OCI-LY3 (cell line): Measurements from ENCODE around the gene GM2A.

Experiments used
- H2AFZ ChIP-seq: fragments of 200-600, 300-600 bp; shearing (Covaris generic); 2 replicates; pipeline ENCODE4 v1.6.0; 2014; ENCODE audit warnings: antibody characterized with exemption, low read depth, low read length
- H3K27ac ChIP-seq: fragments of 200-600, 300-600 bp; sonication (generic); 2 replicates; pipeline ENCODE4 v1.5.1; 2014; ENCODE audit warnings: mild to moderate bottlenecking, low read length, moderate library complexity, mixed read lengths
- H3K27me3 ChIP-seq: fragments of 200-600, 300-600 bp; sonication (generic); 2 replicates; pipeline ENCODE4 v1.6.1; 2014; ENCODE audit warnings: low read depth, low read length, mixed read lengths
- H3K36me3 ChIP-seq: fragments of 200-600, 300-600 bp; sonication (generic); replicated peaks from 2 replicates; pipeline ENCODE3; 2014; ENCODE audit warnings: low read depth, low read length, mixed read lengths
- H3K4me1 ChIP-seq: fragments of 300-600, 200-600 bp; sonication (generic); 2 replicates; pipeline ENCODE4 v1.6.1; 2014; ENCODE audit warnings: low read length, mixed read lengths
- H3K4me2 ChIP-seq: fragments of 200-600, 300-600 bp; sonication (generic); 2 replicates; pipeline ENCODE4 v1.6.1; 2014; ENCODE audit warnings: low read length, mixed read lengths
- H3K4me3 ChIP-seq: fragments of 300-600, 200-600 bp; sonication (generic); 2 replicates; pipeline ENCODE4 v1.5.1; 2014; ENCODE audit warnings: antibody characterized with exemption, mild to moderate bottlenecking, low read length, moderate library complexity
- H3K79me2 ChIP-seq: fragments of 300-600, 200-600 bp; shearing (Covaris generic); 2 replicates; pipeline ENCODE4 v1.6.1; 2014; ENCODE audit warnings: mild to moderate bottlenecking, low read length, mixed read lengths
- H3K9ac ChIP-seq: fragments of 300-600, 200-600 bp; shearing (Covaris generic); 2 replicates; pipeline ENCODE4 v1.6.0; 2014; ENCODE audit warnings: mild to moderate bottlenecking, low read length, moderate library complexity
- H3K9me3 ChIP-seq: fragments of 200-600, 300-600 bp; shearing (Covaris generic); 2 replicates; pipeline ENCODE4 v1.6.1; 2014; ENCODE audit warnings: low read length, mixed read lengths; ENCODE audit not compliant: insufficient read depth
- H4K20me1 ChIP-seq: fragments of 200-600, 300-600 bp; sonication (generic); 2 replicates; pipeline ENCODE4 v1.6.1; 2016; ENCODE audit warnings: low read length, mixed read lengths; ENCODE audit not compliant: insufficient read depth
- CTCF ChIP-seq: fragments of 200-600, 300-600 bp; sonication (generic); IDR thresholded peaks from 2 replicates; pipeline ENCODE4 v1.5.1; 2014; ENCODE audit warnings: antibody characterized with exemption, low read length, low read depth
- EZH2phosphoT487 ChIP-seq: fragments of 200-600 bp; shearing (Covaris generic); IDR thresholded peaks from 2 replicates; pipeline ENCODE4 v1.6.1; 2018; ENCODE audit warnings: antibody characterized with exemption, mixed run types, low read depth

Gene GM2A

GRCh38 chr5:151278845-151279244 lies 25.9 kb downstream of the GM2A start:
- H2AFZ ChIP-seq = no peak overlapping the region
- no peaks in the 10 kb centered on the region for H3K9me3 ChIP-seq
- no peak for TF ChIP-seq EZH2phosphoT487
- no peak for TF ChIP-seq CTCF
- H3K36me3 ChIP-seq = no peaks in the 10 kb centered on the region
- H3K27me3 ChIP-seq = no peaks in the 10 kb centered on the region
- H3K4me2 ChIP-seq = no peak overlapping the region
- H4K20me1 ChIP-seq = no peaks in the 10 kb centered on the region
- no peaks in the 10 kb centered on the region for H3K79me2 ChIP-seq
- no peak overlapping the region for H3K9ac ChIP-seq
- no peak overlapping the region for H3K4me3 ChIP-seq
- H3K27ac ChIP-seq = no peak overlapping the region
- H3K4me1 ChIP-seq = no peaks in the 10 kb centered on the region

- Histone ChIP-seq H3K4me2 (no peak overlapping the region), H2AFZ (no peak overlapping the region), H3K79me2 (no peaks in the 10 kb centered on the region), H4K20me1 (no peaks in the 10 kb centered on the region), H3K36me3 (no peaks in the 10 kb centered on the region), H3K4me1 (no peaks in the 10 kb centered on the region), H3K27ac (no peak overlapping the region), H3K9me3 (no peaks in the 10 kb centered on the region), H3K4me3 (no peak overlapping the region), H3K27me3 (no peaks in the 10 kb centered on the region), H3K9ac (no peak overlapping the region)
- TF ChIP-seq EZH2phosphoT487 (no peak), CTCF (no peak)
Observed at GRCh38 chr5:151280443-151280842, 27.5 kb downstream of the GM2A start.

- H3K79me2 ChIP-seq = no peaks in the 10 kb centered on the region
- TF ChIP-seq EZH2phosphoT487 = no peak
- no peak for TF ChIP-seq CTCF
- H3K27me3 ChIP-seq = no peaks in the 10 kb centered on the region
- no peaks in the 10 kb centered on the region for H3K9me3 ChIP-seq
- H3K4me3 ChIP-seq = no peak overlapping the region
- H3K9ac ChIP-seq = no peak overlapping the region
- no peaks in the 10 kb centered on the region for H3K36me3 ChIP-seq
- no peaks in the 10 kb centered on the region for H4K20me1 ChIP-seq
- H3K4me2 ChIP-seq = no peak overlapping the region
- no peaks in the 10 kb centered on the region for H3K4me1 ChIP-seq
- no peak overlapping the region for H3K27ac ChIP-seq
- no peak overlapping the region for H2AFZ ChIP-seq
Observed at GRCh38 chr5:151281001-151281639, 28.1 kb downstream of the GM2A start.

- H3K4me3 ChIP-seq = no peak overlapping the region
- H3K9ac ChIP-seq = no peak overlapping the region
- no peak for TF ChIP-seq CTCF
- no peak for TF ChIP-seq EZH2phosphoT487
Observed at GRCh38 chr5:151283120-151283825, 30.3 kb downstream of the GM2A start.

More at GRCh38 chr5:151283120-151283825, 30.3 kb downstream of the GM2A start:
- H3K27me3 ChIP-seq = no peaks in the 10 kb centered on the region
- H3K9me3 ChIP-seq = no peaks in the 10 kb centered on the region
- no peaks in the 10 kb centered on the region for H3K4me1 ChIP-seq
- H4K20me1 ChIP-seq = no peaks in the 10 kb centered on the region
- H2AFZ ChIP-seq = no peak overlapping the region
- no peaks in the 10 kb centered on the region for H3K36me3 ChIP-seq
- no peaks in the 10 kb centered on the region for H3K79me2 ChIP-seq
- H3K4me2 ChIP-seq = no peak overlapping the region
- no peak overlapping the region for H3K27ac ChIP-seq
